ENCODE data around the gene ST6GALNAC4. TPM values are rescaled to one million over a fixed set of nuclear protein-coding genes. Genes with fewer than 3 reads are reported as not detected.

ST6GALNAC4 gene
- polyA plus RNA-seq, 1 donor (not counting 4 experiments of a cell fraction or from before 2014, with no cell fraction given) = 5.8 TPM

DNA sequence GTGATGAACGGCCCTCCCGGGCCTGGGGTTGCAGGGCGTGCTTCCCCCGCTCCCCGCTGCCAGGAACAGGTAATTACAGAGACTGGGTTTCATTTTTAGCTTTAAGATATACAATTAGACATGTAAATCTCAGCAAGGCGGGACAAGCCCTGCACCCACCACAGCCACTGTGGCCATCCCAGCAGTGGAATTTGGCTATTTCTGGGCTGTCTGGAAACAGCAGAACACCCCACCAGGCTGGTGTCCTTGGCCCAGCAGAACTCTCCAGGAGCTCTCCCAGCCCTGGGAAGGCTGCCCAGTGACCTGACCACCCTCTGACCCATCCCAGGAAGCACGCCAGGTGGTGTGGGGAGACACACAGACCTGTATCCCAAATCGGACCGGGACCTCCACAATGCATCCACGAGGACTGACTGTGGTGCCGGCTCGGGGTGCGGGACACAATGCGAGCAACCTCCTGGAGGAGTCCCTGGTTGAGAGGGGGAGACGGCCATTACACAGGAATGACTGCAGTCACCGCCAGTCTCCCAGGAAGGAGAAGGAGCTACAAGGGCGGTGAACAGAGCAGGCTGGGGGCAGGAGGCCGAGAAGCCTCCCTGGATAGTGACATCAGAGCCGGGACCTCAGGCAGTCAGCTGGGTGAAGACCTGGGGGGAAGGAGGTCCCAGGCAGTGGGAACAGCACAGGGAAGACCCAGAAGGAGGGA, 46.7 kb upstream of the ST6GALNAC4 start:
- no peaks in the 10 kb centered on the region for H3K27me3 ChIP-seq (ENCODE audit: control insufficient read depth, extremely low read depth, insufficient read depth, low read length)
- no peak overlapping the region for H3K4me3 ChIP-seq (ENCODE audit: control insufficient read depth in 2 of 3, extremely low read depth in 1 of 3, insufficient read depth in 2 of 3, low read depth in 1 of 3, low read length in 3 of 3)
- peaks cover 51% of the 10 kb centered on the region for H3K4me1 ChIP-seq (ENCODE audit: control insufficient read depth, extremely low read depth, insufficient read depth, low read length)
- no peaks in the 10 kb centered on the region for H3K9me3 ChIP-seq (ENCODE audit: control insufficient read depth, low read depth, low read length)
- TF ChIP-seq, protein P1, sequence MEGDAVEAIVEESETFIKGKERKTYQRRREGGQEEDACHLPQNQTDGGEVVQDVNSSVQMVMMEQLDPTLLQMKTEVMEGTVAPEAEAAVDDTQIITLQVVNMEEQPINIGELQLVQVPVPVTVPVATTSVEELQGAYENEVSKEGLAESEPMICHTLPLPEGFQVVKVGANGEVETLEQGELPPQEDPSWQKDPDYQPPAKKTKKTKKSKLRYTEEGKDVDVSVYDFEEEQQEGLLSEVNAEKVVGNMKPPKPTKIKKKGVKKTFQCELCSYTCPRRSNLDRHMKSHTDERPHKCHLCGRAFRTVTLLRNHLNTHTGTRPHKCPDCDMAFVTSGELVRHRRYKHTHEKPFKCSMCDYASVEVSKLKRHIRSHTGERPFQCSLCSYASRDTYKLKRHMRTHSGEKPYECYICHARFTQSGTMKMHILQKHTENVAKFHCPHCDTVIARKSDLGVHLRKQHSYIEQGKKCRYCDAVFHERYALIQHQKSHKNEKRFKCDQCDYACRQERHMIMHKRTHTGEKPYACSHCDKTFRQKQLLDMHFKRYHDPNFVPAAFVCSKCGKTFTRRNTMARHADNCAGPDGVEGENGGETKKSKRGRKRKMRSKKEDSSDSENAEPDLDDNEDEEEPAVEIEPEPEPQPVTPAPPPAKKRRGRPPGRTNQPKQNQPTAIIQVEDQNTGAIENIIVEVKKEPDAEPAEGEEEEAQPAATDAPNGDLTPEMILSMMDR (optimal IDR thresholded peaks at IDR 0.05 in 1 of 3, IDR thresholded peaks at IDR 0.05 in 1 of 3, conservative IDR thresholded peaks at IDR 0.05 in 1 of 3; ENCODE audit: extremely low read depth in 1 of 3, insufficient read depth in 2 of 3, low read length in 3 of 3) = no peak
- no peak for TF ChIP-seq EZH2 (IDR thresholded peaks at IDR 0.05; ENCODE audit: low read length)
- no peaks in the 10 kb centered on the region for H3K9me1 ChIP-seq (ENCODE audit: control insufficient read depth, extremely low read depth, insufficient read depth, low read length)
- H3K4me2 ChIP-seq (ENCODE audit: control insufficient read depth, extremely low read depth, insufficient read depth, low read depth, low read length) = no peak overlapping the region
- H4K20me1 ChIP-seq (ENCODE audit: control insufficient read depth, extremely low read depth, insufficient read depth, low read length) = no peaks in the 10 kb centered on the region
- FAIRE-seq (no peak), DNase-seq (ENCODE audit: low read depth, low spot score) (no peak)
- peaks cover 7% of the 10 kb centered on the region for H3K79me2 ChIP-seq (ENCODE audit: control insufficient read depth, insufficient read depth, low read length)
- H3K36me3 ChIP-seq (ENCODE audit: control insufficient read depth in 2 of 2, extremely low read depth in 1 of 2, insufficient read depth in 2 of 2, low read length in 2 of 2) = peaks cover 0 to 3% of the 10 kb centered on the region in 2 experiments
- H3K27ac ChIP-seq (ENCODE audit: control insufficient read depth, insufficient read depth, low read length) = no peak overlapping the region
- H2AFZ ChIP-seq (ENCODE audit: control insufficient read depth, low read length) = no peak overlapping the region
- H3K9ac ChIP-seq (ENCODE audit: control insufficient read depth, extremely low read depth, insufficient read depth, low read length) = no peak overlapping the region
- dilution Hi-C loops (cut with MboI; ENCODE audit: extremely low pct_ligation_motif_present, low sequenced_read_pairs) = no loop called here

DNA sequence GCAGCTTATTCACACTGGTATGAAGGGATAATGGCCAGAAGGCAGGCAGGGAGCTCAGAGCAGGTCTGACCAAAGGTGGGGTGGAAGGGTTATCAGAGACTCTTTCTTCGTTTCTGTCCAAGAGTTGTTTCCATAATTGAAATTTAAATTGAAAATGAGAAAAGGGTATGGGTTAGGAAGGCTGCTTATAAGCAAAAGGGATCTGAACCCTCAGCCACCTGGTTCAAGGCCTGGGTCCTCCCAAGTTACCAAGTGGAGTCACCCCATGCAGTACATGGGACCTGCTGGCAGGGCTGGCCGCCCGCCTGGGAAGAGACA, 46.2 kb upstream of the ST6GALNAC4 start:
- Histone ChIP-seq H3K9ac (ENCODE audit: control insufficient read depth, extremely low read depth, insufficient read depth, low read length) (no peak overlapping the region), H3K79me2 (ENCODE audit: control insufficient read depth, insufficient read depth, low read length) (peaks cover 7% of the 10 kb centered on the region), H3K36me3 (ENCODE audit: control insufficient read depth in 2 of 2, extremely low read depth in 1 of 2, insufficient read depth in 2 of 2, low read length in 2 of 2) (peaks cover 0 to 3% of the 10 kb centered on the region in 2 experiments), H3K4me1 (ENCODE audit: control insufficient read depth, extremely low read depth, insufficient read depth, low read length) (peaks cover 45% of the 10 kb centered on the region), H3K4me2 (ENCODE audit: control insufficient read depth, extremely low read depth, insufficient read depth, low read depth, low read length) (no peak overlapping the region), H4K20me1 (ENCODE audit: control insufficient read depth, extremely low read depth, insufficient read depth, low read length) (no peaks in the 10 kb centered on the region), H3K27ac (ENCODE audit: control insufficient read depth, insufficient read depth, low read length) (no peak overlapping the region), H2AFZ (ENCODE audit: control insufficient read depth, low read length) (no peak overlapping the region), H3K9me1 (ENCODE audit: control insufficient read depth, extremely low read depth, insufficient read depth, low read length) (no peaks in the 10 kb centered on the region), H3K4me3 (ENCODE audit: control insufficient read depth in 2 of 3, extremely low read depth in 1 of 3, insufficient read depth in 2 of 3, low read depth in 1 of 3, low read length in 3 of 3) (no peak overlapping the region), H3K27me3 (ENCODE audit: control insufficient read depth, extremely low read depth, insufficient read depth, low read length) (no peaks in the 10 kb centered on the region), H3K9me3 (ENCODE audit: control insufficient read depth, low read depth, low read length) (no peaks in the 10 kb centered on the region)
- no peak for FAIRE-seq
- TF ChIP-seq EZH2 (IDR thresholded peaks at IDR 0.05; ENCODE audit: low read length) = no peak
- TF ChIP-seq, protein P1 (optimal IDR thresholded peaks at IDR 0.05 in 1 of 3, IDR thresholded peaks at IDR 0.05 in 1 of 3, conservative IDR thresholded peaks at IDR 0.05 in 1 of 3; ENCODE audit: extremely low read depth in 1 of 3, insufficient read depth in 2 of 3, low read length in 3 of 3) = no peak
- no peak for DNase-seq (ENCODE audit: low read depth, low spot score)
- dilution Hi-C loops (cut with MboI; ENCODE audit: extremely low pct_ligation_motif_present, low sequenced_read_pairs) = no loop called here
